Body of pancreas (tissue), 4 donors: ENCODE measurements around the gene RNASE12. TPM values are rescaled to one million over a fixed set of nuclear protein-coding genes. Genes with fewer than 3 reads are reported as not detected.

Experiments
- ATAC-seq: fragments of 150-250 bp; one replicate; pipeline ENCODE4 v1.9.1; 2016
- DNase-seq, 4 donors: peaks; one replicate each; pipeline ENCODE4 v3.0.0-alpha.2; 2019
- H3K27ac ChIP-seq, 4 donors: fragments of 200-600 bp; sonication (generic); 1 replicate in 3 of 4; 2 replicates in 1 of 4; pipeline versions ENCODE4 v1.5.1 to v1.6.1; 2016 to 2019; ENCODE audit warnings: mild to moderate bottlenecking in 1 of 4, mixed read lengths in 1 of 4, moderate library complexity in 1 of 4
- H3K27me3 ChIP-seq, 2 donors: fragments of 200-600 bp; sonication (generic); one replicate each; pipeline ENCODE4 v1.6.0; 2016; ENCODE audit warnings: mild to moderate bottlenecking in 1 of 2
- H3K36me3 ChIP-seq, 2 donors: fragments of 200-600 bp; sonication (generic); replicated peaks in 1 of 2; 2 replicates each; pipeline ENCODE4 v1.5.1; 2016; ENCODE audit warnings: low read depth in 2 of 2; ENCODE audit not compliant: insufficient read depth in 1 of 2
- H3K4me1 ChIP-seq: fragments of 200-600 bp; sonication (generic); one replicate; pipeline ENCODE4 v1.6.0; 2016
- H3K4me3 ChIP-seq, 2 donors: fragments of 200-600 bp; sonication (generic); 1 replicate in 1 of 2; 2 replicates in 1 of 2; pipeline ENCODE4 v1.5.1; 2016 to 2019
- H3K9me3 ChIP-seq, 3 donors: fragments of 200-600 bp; sonication (generic); 1 replicate in 2 of 3; 2 replicates in 1 of 3; pipeline ENCODE4 v1.5.1; 2016
- CTCF ChIP-seq, 7 experiments: fragments of 450-650 bp in 4 of 7; fragments of 200-600 bp in 3 of 7; sonication (generic) in 3 of 7; IDR thresholded peaks; one replicate each; pipeline ENCODE4 v1.5.1; 2016 to 2019; ENCODE audit warnings: antibody characterized with exemption in 7 of 7
- POLR2A ChIP-seq, 3 donors: fragments of 450-650 bp; IDR thresholded peaks; one replicate each; pipeline ENCODE4 v1.6.1; 2016; ENCODE audit warnings: antibody characterized with exemption in 3 of 3, mild to moderate bottlenecking in 2 of 3
- WGBS, 2 donors: methylation state at CpG; one replicate each; pipeline ENCODE4 v1.1.5; 2017; 5-methylcytosine and 5-hydroxymethylcytosine counted together
- intact Hi-C: fragments of 100-400 bp; cut with DNase I; formaldehyde crosslinking; loops from one replicate; pipeline ENCODE4 v1.15.1; 2023
- total RNA-seq, 2 donors: library from RNA; depleted of rRNA; stranded (reverse); fragments of >200 nt; gene quantifications; one replicate each; pipeline ENCODE4 v1.1.0, GENCODE V29; 2016

RNASE12 gene
- total RNA-seq, 2 donors from 2014 or later = not detected

- H3K36me3 ChIP-seq = no peaks in the 10 kb centered on the region
- H3K9me3 ChIP-seq = no peaks in the 10 kb centered on the region
- DNase-seq = no peak
- no peaks in the 10 kb centered on the region for H3K4me1 ChIP-seq
- no peak overlapping the region for H3K27ac ChIP-seq
- intact Hi-C loops = no loop called here
- no peak for TF ChIP-seq POLR2A (IDR thresholded peaks at IDR 0.05)
- TF ChIP-seq CTCF (IDR thresholded peaks at IDR 0.05) = no peak
- no peak overlapping the region for H3K4me3 ChIP-seq
- no peaks in the 10 kb centered on the region for H3K27me3 ChIP-seq
- ATAC-seq = no peak
Observed at GRCh38 chr14:20553024-20553423, 38.2 kb downstream of the RNASE12 start.

GRCh38 chr14:20551606-20552005, 39.6 kb downstream of the RNASE12 start:
- Histone ChIP-seq H3K4me3 (no peak overlapping the region), H3K9me3 (no peaks in the 10 kb centered on the region), H3K27me3 (no peaks in the 10 kb centered on the region), H3K36me3 (no peaks in the 10 kb centered on the region), H3K4me1 (no peaks in the 10 kb centered on the region), H3K27ac (no peak overlapping the region)
- ATAC-seq (no peak), DNase-seq (no peak)
- TF ChIP-seq POLR2A (IDR thresholded peaks at IDR 0.05) (no peak), CTCF (IDR thresholded peaks at IDR 0.05) (no peak)
- WGBS, 2 donors = 91 to 96% methylated on average over 3 of the region's 3 CpGs
- intact Hi-C loops = no loop called here

- DNase-seq = no peak
- no peaks in the 10 kb centered on the region for H3K27me3 ChIP-seq
- H3K36me3 ChIP-seq = no peaks in the 10 kb centered on the region
- no peak overlapping the region for H3K4me3 ChIP-seq
- no peaks in the 10 kb centered on the region for H3K9me3 ChIP-seq
- intact Hi-C loops = no loop called here
- no peaks in the 10 kb centered on the region for H3K4me1 ChIP-seq
- TF ChIP-seq CTCF (IDR thresholded peaks at IDR 0.05) = no peak
- no peak for TF ChIP-seq POLR2A (IDR thresholded peaks at IDR 0.05)
- WGBS, 2 donors = 90 to 91% methylated on average over 2 of the region's 2 CpGs
- no peak overlapping the region for H3K27ac ChIP-seq
- ATAC-seq = no peak
Observed at GRCh38 chr14:20550926-20551325, 40.2 kb downstream of the RNASE12 start.

- H3K27ac ChIP-seq = no peak overlapping the region
- H3K4me3 ChIP-seq = no peak overlapping the region
- H3K9me3 ChIP-seq = no peaks in the 10 kb centered on the region
- no peaks in the 10 kb centered on the region for H3K27me3 ChIP-seq
- H3K4me1 ChIP-seq = no peaks in the 10 kb centered on the region
- TF ChIP-seq CTCF (IDR thresholded peaks at IDR 0.05) (no peak), POLR2A (IDR thresholded peaks at IDR 0.05) (no peak)
- WGBS, 2 donors = 75 to 80% methylated on average over 10 of the region's 10 CpGs
- H3K36me3 ChIP-seq = no peaks in the 10 kb centered on the region
- intact Hi-C loops = no loop called here
- DNase-seq = no peak
- no peak for ATAC-seq
Observed at GRCh38 chr14:20548414-20549158, 42.6 kb downstream of the RNASE12 start.

- ATAC-seq (no peak), DNase-seq (no peak)
- Histone ChIP-seq H3K27ac (no peak overlapping the region), H3K9me3 (no peaks in the 10 kb centered on the region), H3K4me1 (no peaks in the 10 kb centered on the region), H3K4me3 (no peak overlapping the region), H3K27me3 (no peaks in the 10 kb centered on the region), H3K36me3 (no peaks in the 10 kb centered on the region)
- WGBS, 2 donors = 52 to 63% methylated on average over 3 of the region's 3 CpGs
- TF ChIP-seq CTCF (IDR thresholded peaks at IDR 0.05) (no peak), POLR2A (IDR thresholded peaks at IDR 0.05) (no peak)
- intact Hi-C loops = no loop called here
Observed at GRCh38 chr14:20546877-20547276, 44.3 kb downstream of the RNASE12 start.
